Neural cell (in vitro differentiated cells): ENCODE results near the gene VSTM2B.

Experiments used
- EP300 ChIP-seq: fragments of 450-650 bp; conservative IDR thresholded peaks from 2 replicates; pipeline ENCODE4 v1.6.1; 2014; ENCODE audit warnings: antibody characterized with exemption, mild to moderate bottlenecking, moderate library complexity; ENCODE audit not compliant: poor library complexity, severe bottlenecking
- EZH2 ChIP-seq: fragments of 200-600, 300-800 bp; shearing (Covaris generic), sonication (generic); IDR thresholded peaks from 2 replicates; pipeline ENCODE4 v1.6.1; 2014; ENCODE audit warnings: antibody characterized with exemption, low read length, borderline replicate concordance, mild to moderate bottlenecking; ENCODE audit not compliant: insufficient read depth, poor library complexity, severe bottlenecking
- MXI1 ChIP-seq: fragments of 450-650 bp; conservative IDR thresholded peaks from 2 replicates; pipeline ENCODE4 v1.6.1; 2014; ENCODE audit warnings: antibody characterized with exemption, mild to moderate bottlenecking; ENCODE audit not compliant: poor library complexity, severe bottlenecking
- POLR2AphosphoS5 ChIP-seq: IDR thresholded peaks from 2 replicates; pipeline ENCODE4 v1.6.1; 2012
- RAD21 ChIP-seq: fragments of 450-650 bp; conservative IDR thresholded peaks from 2 replicates; pipeline ENCODE4 v1.6.1; 2014; ENCODE audit warnings: antibody characterized with exemption, mild to moderate bottlenecking, moderate library complexity
- SMC3 ChIP-seq: fragments of 450-650 bp; conservative IDR thresholded peaks from 2 replicates; pipeline ENCODE4 v1.6.1; 2014; ENCODE audit warnings: antibody characterized with exemption, mild to moderate bottlenecking, moderate library complexity; ENCODE audit not compliant: poor library complexity
- TF ChIP-seq, protein P1 (sequence below): fragments of 450-650 bp; IDR thresholded peaks from 2 replicates; pipeline ENCODE4 v1.5.1; 2014; ENCODE audit warnings: antibody characterized with exemption, mild to moderate bottlenecking, moderate library complexity; ENCODE audit not compliant: poor library complexity, severe bottlenecking
- TF ChIP-seq, protein P2 (sequence below): IDR thresholded peaks from 2 replicates; pipeline ENCODE4 v1.6.1; 2012; ENCODE audit warnings: borderline replicate concordance

DNA sequence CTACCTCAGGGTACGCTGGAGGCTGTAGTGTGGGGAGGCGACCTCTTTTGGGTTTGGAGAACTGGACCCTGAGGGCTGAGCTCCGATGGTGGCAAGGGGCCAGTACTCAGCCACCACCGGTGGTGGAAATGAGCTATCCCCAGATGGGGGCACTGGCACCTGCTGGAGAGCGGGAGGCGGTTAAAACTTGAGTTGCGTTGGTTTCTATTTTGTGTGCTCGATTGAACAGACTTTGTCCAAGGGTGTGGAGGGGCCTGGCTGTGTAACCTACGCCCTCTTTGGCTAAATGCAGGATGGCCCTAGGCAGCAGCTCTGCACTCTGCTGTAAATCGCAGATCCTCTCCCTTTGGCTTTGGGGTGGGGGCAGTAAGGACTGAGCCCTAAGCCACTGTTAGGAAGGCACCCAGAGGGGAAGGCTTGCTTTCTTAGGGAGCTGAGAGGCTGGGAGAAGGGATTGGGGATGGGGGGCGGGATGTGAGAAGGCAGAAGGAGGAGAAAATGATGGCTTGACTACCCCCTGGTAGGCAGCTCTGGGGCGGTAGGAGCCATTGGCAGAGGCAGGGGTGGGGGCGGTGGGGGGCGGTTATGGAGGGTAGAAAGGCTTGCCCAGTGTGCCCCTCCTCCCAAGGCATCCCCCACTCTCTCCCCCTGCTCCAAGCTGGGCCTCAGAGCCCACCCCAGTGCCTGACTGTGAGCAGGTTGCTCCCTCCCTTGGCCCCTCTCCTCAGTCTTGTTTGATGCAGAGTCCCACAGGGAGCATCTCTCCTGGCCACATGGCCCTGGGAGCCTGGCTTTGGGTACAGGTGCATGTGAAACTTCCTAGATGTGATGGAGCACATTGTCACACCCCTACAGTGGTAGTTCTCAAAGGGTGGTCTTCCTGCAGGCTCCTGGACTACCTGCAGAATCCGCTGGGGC lies 5.0 kb downstream of the VSTM2B start:
- TF ChIP-seq, protein P1, sequence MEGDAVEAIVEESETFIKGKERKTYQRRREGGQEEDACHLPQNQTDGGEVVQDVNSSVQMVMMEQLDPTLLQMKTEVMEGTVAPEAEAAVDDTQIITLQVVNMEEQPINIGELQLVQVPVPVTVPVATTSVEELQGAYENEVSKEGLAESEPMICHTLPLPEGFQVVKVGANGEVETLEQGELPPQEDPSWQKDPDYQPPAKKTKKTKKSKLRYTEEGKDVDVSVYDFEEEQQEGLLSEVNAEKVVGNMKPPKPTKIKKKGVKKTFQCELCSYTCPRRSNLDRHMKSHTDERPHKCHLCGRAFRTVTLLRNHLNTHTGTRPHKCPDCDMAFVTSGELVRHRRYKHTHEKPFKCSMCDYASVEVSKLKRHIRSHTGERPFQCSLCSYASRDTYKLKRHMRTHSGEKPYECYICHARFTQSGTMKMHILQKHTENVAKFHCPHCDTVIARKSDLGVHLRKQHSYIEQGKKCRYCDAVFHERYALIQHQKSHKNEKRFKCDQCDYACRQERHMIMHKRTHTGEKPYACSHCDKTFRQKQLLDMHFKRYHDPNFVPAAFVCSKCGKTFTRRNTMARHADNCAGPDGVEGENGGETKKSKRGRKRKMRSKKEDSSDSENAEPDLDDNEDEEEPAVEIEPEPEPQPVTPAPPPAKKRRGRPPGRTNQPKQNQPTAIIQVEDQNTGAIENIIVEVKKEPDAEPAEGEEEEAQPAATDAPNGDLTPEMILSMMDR, result no peak
- TF ChIP-seq EP300, result no peak
- no peak for TF ChIP-seq POLR2AphosphoS5
- TF ChIP-seq, protein P2, sequence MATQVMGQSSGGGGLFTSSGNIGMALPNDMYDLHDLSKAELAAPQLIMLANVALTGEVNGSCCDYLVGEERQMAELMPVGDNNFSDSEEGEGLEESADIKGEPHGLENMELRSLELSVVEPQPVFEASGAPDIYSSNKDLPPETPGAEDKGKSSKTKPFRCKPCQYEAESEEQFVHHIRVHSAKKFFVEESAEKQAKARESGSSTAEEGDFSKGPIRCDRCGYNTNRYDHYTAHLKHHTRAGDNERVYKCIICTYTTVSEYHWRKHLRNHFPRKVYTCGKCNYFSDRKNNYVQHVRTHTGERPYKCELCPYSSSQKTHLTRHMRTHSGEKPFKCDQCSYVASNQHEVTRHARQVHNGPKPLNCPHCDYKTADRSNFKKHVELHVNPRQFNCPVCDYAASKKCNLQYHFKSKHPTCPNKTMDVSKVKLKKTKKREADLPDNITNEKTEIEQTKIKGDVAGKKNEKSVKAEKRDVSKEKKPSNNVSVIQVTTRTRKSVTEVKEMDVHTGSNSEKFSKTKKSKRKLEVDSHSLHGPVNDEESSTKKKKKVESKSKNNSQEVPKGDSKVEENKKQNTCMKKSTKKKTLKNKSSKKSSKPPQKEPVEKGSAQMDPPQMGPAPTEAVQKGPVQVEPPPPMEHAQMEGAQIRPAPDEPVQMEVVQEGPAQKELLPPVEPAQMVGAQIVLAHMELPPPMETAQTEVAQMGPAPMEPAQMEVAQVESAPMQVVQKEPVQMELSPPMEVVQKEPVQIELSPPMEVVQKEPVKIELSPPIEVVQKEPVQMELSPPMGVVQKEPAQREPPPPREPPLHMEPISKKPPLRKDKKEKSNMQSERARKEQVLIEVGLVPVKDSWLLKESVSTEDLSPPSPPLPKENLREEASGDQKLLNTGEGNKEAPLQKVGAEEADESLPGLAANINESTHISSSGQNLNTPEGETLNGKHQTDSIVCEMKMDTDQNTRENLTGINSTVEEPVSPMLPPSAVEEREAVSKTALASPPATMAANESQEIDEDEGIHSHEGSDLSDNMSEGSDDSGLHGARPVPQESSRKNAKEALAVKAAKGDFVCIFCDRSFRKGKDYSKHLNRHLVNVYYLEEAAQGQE, result no peak
- TF ChIP-seq RAD21, result no peak
- no peak for TF ChIP-seq SMC3
- no peak for TF ChIP-seq MXI1
- TF ChIP-seq EZH2, result no peak
